ENCODE results near the gene NQO2. TPM values are rescaled to one million over a fixed set of nuclear protein-coding genes. Genes with fewer than 3 reads are reported as not detected.

NQO2 gene
- total RNA-seq, 1 experiment from 2014 or later: 5.5 TPM

DNA sequence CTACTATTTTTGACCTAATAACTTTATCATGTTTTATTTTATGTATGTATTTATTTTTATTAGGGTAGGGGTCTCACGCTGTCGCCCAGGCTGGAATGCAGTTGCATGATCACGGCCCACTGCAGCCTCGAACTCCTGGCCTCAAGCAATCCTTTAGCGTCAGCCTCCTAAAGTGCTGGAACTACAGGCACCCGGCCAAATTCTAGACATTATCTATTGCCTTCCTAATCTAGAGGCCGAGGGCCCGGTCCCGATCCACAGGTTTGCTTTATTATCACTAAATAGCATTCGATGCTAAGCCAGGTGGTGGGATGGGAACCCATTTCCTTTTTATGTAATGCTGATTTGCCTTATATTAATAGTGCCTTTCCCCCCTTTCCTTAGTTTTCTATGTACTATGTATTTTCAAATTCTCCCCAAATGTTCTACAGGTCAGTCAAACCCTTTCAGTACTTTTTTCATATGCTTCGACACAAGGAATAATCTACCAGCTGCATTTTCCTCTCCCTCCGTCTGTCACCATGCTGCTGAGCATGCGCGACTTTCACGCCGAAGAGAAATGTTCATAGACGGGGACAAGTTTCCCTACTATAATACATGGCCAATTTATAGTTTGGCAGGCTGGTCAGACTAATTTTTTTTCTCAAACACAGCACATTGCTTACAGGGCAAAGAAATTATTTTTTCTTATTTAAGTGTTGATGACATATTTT is 34.7 kb upstream of the NQO2 start:
- Histone ChIP-seq H3K36me3 (ENCODE audit: insufficient read depth, low read length) (no peaks in the 10 kb centered on the region), H3K4me1 (ENCODE audit: low read length) (peaks cover 6% of the 10 kb centered on the region; the same call in 1 of the 2 replicates), H3K79me2 (ENCODE audit: low read length) (no peaks in the 10 kb centered on the region), H3K27ac (ENCODE audit: low read length) (no peak overlapping the region), H3K9me2 (replicated peaks; ENCODE audit: insufficient read depth, low read length) (no peaks in the 10 kb centered on the region), H2AFZ (ENCODE audit: low read length) (no peak overlapping the region), H3K4me2 (ENCODE audit: low read depth, low read length, poor library complexity, severe bottlenecking) (no peak overlapping the region), H3K27me3 (ENCODE audit: low read length) (no peaks in the 10 kb centered on the region), H3K9ac (ENCODE audit: low read length) (no peak overlapping the region), H3K4me3 (ENCODE audit: low read length) (no peak overlapping the region), H4K20me1 (ENCODE audit: insufficient read depth, low read depth, low read length) (no peaks in the 10 kb centered on the region), H3K9me3 (ENCODE audit: low read length) (no peaks in the 10 kb centered on the region)
- no peak for DNase-seq

- H2AFZ ChIP-seq (ENCODE audit: low read length): no peak overlapping the region
- no peaks in the 10 kb centered on the region for H3K9me3 ChIP-seq (ENCODE audit: low read length)
Measured at GRCh38 chr6:2966347-2966746, 33.3 kb upstream of the NQO2 start.

GRCh38 chr6:2967936-2968335 is 31.8 kb upstream of the NQO2 start:
- Histone ChIP-seq H3K9ac (ENCODE audit: low read length) (no peak overlapping the region), H4K20me1 (ENCODE audit: insufficient read depth, low read depth, low read length) (no peaks in the 10 kb centered on the region), H3K36me3 (ENCODE audit: insufficient read depth, low read length) (no peaks in the 10 kb centered on the region), H3K4me2 (ENCODE audit: low read depth, low read length, poor library complexity, severe bottlenecking) (no peak overlapping the region), H3K27ac (ENCODE audit: low read length) (no peak overlapping the region), H3K4me3 (ENCODE audit: low read length) (no peak overlapping the region), H3K4me1 (ENCODE audit: low read length) (peaks cover 5% of the 10 kb centered on the region; the same call in 1 of the 2 replicates), H2AFZ (ENCODE audit: low read length) (no peak overlapping the region), H3K9me2 (replicated peaks; ENCODE audit: insufficient read depth, low read length) (no peaks in the 10 kb centered on the region), H3K9me3 (ENCODE audit: low read length) (no peaks in the 10 kb centered on the region), H3K27me3 (ENCODE audit: low read length) (no peaks in the 10 kb centered on the region), H3K79me2 (ENCODE audit: low read length) (no peaks in the 10 kb centered on the region)
- no peak for DNase-seq

More at GRCh38 chr6:2966347-2966746, 33.3 kb upstream of the NQO2 start:
- H3K27me3 ChIP-seq (ENCODE audit: low read length): no peaks in the 10 kb centered on the region
- H3K9ac ChIP-seq (ENCODE audit: low read length): no peak overlapping the region
- H3K4me2 ChIP-seq (ENCODE audit: low read depth, low read length, poor library complexity, severe bottlenecking): no peak overlapping the region
- H3K27ac ChIP-seq (ENCODE audit: low read length): no peak overlapping the region
- H4K20me1 ChIP-seq (ENCODE audit: insufficient read depth, low read depth, low read length): no peaks in the 10 kb centered on the region
- no peak overlapping the region for H3K4me3 ChIP-seq (ENCODE audit: low read length)
- no peaks in the 10 kb centered on the region for H3K79me2 ChIP-seq (ENCODE audit: low read length)
- no peak for DNase-seq
- no peaks in the 10 kb centered on the region for H3K9me2 ChIP-seq (replicated peaks; ENCODE audit: insufficient read depth, low read length)
- H3K4me1 ChIP-seq (ENCODE audit: low read length): peaks cover 5% of the 10 kb centered on the region; the same call in 1 of the 2 replicates
- no peaks in the 10 kb centered on the region for H3K36me3 ChIP-seq (ENCODE audit: insufficient read depth, low read length)

DNA sequence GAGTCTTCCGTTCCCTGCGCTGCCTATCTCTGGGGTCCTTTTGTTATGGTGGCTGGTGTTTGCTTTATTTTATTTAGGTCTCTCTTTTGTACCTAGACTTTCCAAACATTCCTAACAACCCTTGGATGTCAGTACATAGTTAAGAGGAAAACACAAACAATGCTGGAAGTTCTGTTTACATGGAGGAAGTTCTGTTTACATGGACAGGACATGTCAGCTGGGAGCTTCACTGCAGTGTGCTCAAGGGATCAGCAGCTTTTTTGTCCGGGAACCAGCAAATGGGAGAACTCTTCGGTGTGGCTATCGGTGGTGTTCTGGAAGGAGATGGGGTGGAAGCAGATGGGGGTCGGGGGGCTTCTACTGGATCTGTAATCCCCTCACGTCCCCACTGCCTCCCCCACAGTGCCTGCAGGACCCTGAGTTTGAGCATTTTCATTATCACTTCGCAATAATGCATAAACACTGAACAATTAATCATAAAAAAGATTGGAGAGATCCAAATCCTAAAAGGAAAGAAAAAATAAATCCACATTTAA is 31.0 kb upstream of the NQO2 start:
- Histone ChIP-seq H3K27ac (ENCODE audit: low read length) (no peak overlapping the region), H3K9me2 (replicated peaks; ENCODE audit: insufficient read depth, low read length) (no peaks in the 10 kb centered on the region), H2AFZ (ENCODE audit: low read length) (no peak overlapping the region), H3K36me3 (ENCODE audit: insufficient read depth, low read length) (no peaks in the 10 kb centered on the region), H3K4me3 (ENCODE audit: low read length) (no peak overlapping the region), H3K9me3 (ENCODE audit: low read length) (no peaks in the 10 kb centered on the region), H3K79me2 (ENCODE audit: low read length) (no peaks in the 10 kb centered on the region), H3K4me1 (ENCODE audit: low read length) (peaks cover 5% of the 10 kb centered on the region; the same call in 1 of the 2 replicates), H4K20me1 (ENCODE audit: insufficient read depth, low read depth, low read length) (no peaks in the 10 kb centered on the region), H3K4me2 (ENCODE audit: low read depth, low read length, poor library complexity, severe bottlenecking) (no peak overlapping the region), H3K27me3 (ENCODE audit: low read length) (no peaks in the 10 kb centered on the region), H3K9ac (ENCODE audit: low read length) (no peak overlapping the region)
- DNase-seq: no peak

DNA sequence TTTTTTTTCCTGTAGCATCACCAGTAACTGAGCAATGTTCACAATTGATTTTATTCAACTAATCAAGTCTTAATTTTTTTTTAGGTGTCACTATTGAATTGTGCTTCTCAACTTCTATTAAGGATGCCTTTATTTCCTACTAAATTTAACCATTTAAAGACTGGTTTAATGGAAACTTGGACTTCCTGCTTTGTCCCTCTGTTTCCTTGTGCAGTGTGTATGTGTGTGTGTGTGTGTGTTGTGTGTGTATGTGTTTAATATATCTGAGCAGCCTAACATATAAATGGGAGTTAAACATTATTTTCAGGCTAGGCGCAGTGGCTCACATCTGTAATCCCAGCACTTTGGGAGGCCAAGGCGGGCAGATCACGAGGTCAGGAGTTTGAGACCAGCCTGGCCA is 30.1 kb upstream of the NQO2 start:
- no peak for DNase-seq
- no peak overlapping the region for H3K27ac ChIP-seq (ENCODE audit: low read length)
- H3K9me3 ChIP-seq (ENCODE audit: low read length): no peaks in the 10 kb centered on the region
- H3K4me3 ChIP-seq (ENCODE audit: low read length): no peak overlapping the region
- no peaks in the 10 kb centered on the region for H3K27me3 ChIP-seq (ENCODE audit: low read length)
- no peaks in the 10 kb centered on the region for H3K79me2 ChIP-seq (ENCODE audit: low read length)
- no peak overlapping the region for H3K4me2 ChIP-seq (ENCODE audit: low read depth, low read length, poor library complexity, severe bottlenecking)
- peaks cover 5% of the 10 kb centered on the region; the same call in 1 of the 2 replicates for H3K4me1 ChIP-seq (ENCODE audit: low read length)
- H2AFZ ChIP-seq (ENCODE audit: low read length): no peak overlapping the region
- H3K9ac ChIP-seq (ENCODE audit: low read length): no peak overlapping the region
- H4K20me1 ChIP-seq (ENCODE audit: insufficient read depth, low read depth, low read length): no peaks in the 10 kb centered on the region
- no peaks in the 10 kb centered on the region for H3K9me2 ChIP-seq (replicated peaks; ENCODE audit: insufficient read depth, low read length)
- no peaks in the 10 kb centered on the region for H3K36me3 ChIP-seq (ENCODE audit: insufficient read depth, low read length)

DNA sequence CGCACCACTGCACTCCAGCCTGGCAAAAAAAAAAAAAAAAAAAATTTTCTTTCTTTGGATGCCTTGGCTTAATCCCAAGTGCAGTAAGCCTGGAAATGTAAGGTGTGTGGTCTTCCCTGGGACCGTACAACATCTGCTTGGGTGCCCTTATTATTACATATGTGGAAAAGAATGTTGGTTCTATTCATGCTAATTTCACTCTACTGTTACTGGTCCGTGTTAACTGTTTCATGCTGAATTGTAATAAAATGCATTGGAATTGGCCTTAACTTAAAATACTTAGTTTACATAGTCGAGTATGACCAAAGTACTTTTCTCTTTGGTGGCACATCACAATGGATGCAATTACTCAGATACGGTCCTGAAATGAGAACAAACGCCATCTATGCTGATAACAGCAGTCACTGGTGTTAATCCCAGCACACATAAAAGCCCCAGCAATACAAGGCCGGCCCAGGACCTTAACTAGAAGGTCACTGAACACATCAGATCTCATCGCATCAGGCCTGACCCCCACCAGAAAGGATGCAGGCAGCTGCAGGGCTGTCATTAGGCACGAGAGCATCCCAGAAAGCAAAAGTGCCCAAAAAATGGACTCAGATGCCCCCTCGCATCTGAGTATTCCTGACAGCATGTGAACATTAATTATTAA is 29.5 kb upstream of the NQO2 start:
- H3K36me3 ChIP-seq (ENCODE audit: insufficient read depth, low read length): no peaks in the 10 kb centered on the region
- peaks cover 5% of the 10 kb centered on the region; the same call in 1 of the 2 replicates for H3K4me1 ChIP-seq (ENCODE audit: low read length)
- no peaks in the 10 kb centered on the region for H3K79me2 ChIP-seq (ENCODE audit: low read length)
- no peaks in the 10 kb centered on the region for H3K9me2 ChIP-seq (replicated peaks; ENCODE audit: insufficient read depth, low read length)
- no peaks in the 10 kb centered on the region for H4K20me1 ChIP-seq (ENCODE audit: insufficient read depth, low read depth, low read length)
- H3K4me3 ChIP-seq (ENCODE audit: low read length): no peak overlapping the region
- no peaks in the 10 kb centered on the region for H3K9me3 ChIP-seq (ENCODE audit: low read length)
- no peak overlapping the region for H3K4me2 ChIP-seq (ENCODE audit: low read depth, low read length, poor library complexity, severe bottlenecking)
- H3K9ac ChIP-seq (ENCODE audit: low read length): no peak overlapping the region
- no peak overlapping the region for H2AFZ ChIP-seq (ENCODE audit: low read length)
- no peak overlapping the region for H3K27ac ChIP-seq (ENCODE audit: low read length)
- no peak for DNase-seq
- H3K27me3 ChIP-seq (ENCODE audit: low read length): no peaks in the 10 kb centered on the region

GRCh38 chr6:2970753-2971419 is 28.8 kb upstream of the NQO2 start:
- Histone ChIP-seq H3K9me2 (replicated peaks; ENCODE audit: insufficient read depth, low read length) (no peaks in the 10 kb centered on the region), H3K27me3 (ENCODE audit: low read length) (no peaks in the 10 kb centered on the region), H3K27ac (ENCODE audit: low read length) (no peak overlapping the region), H2AFZ (ENCODE audit: low read length) (no peak overlapping the region), H3K4me1 (ENCODE audit: low read length) (peaks cover 5% of the 10 kb centered on the region; the same call in 1 of the 2 replicates), H3K9ac (ENCODE audit: low read length) (no peak overlapping the region), H3K4me2 (ENCODE audit: low read depth, low read length, poor library complexity, severe bottlenecking) (no peak overlapping the region), H4K20me1 (ENCODE audit: insufficient read depth, low read depth, low read length) (no peaks in the 10 kb centered on the region), H3K4me3 (ENCODE audit: low read length) (no peak overlapping the region), H3K9me3 (ENCODE audit: low read length) (no peaks in the 10 kb centered on the region), H3K79me2 (ENCODE audit: low read length) (no peaks in the 10 kb centered on the region), H3K36me3 (ENCODE audit: insufficient read depth, low read length) (no peaks in the 10 kb centered on the region)
- DNase-seq: no peak
